ENCODE measurements around the gene MKLN1. TPM values are rescaled to one million over a fixed set of nuclear protein-coding genes. Genes with fewer than 3 reads are reported as not detected.
A peak's percentile ranks its signal among the peaks of the same experiment; 100 is the strongest.

Gene MKLN1
- total and polyA plus RNA-seq, 10 of the 15 experiments (the other 5 are each of a cell fraction or from before 2014, with no cell fraction given): 13.6 to 55.8 (median 29.3) TPM

- in situ Hi-C loops (cut with MboI) (no loop called here), intact Hi-C loops (cut with micrococcal nuclease; ENCODE audit: unreplicated experiment) (no loop called here)
- Histone ChIP-seq H3K4me2 (ENCODE audit: control insufficient read depth, insufficient read depth) (no peak overlapping the region), H3K27ac (ENCODE audit: control insufficient read depth, insufficient read depth) (no peak overlapping the region), H3K79me2 (ENCODE audit: control insufficient read depth, insufficient read depth, low read length) (no peaks in the 10 kb centered on the region), H3K36me3 (ENCODE audit: control insufficient read depth in 2 of 2, insufficient read depth in 2 of 2, low read length in 1 of 2) (no peaks in the 10 kb centered on the region; a peak in 1 of 4 replicates), H3K4me1 (ENCODE audit: control insufficient read depth, insufficient read depth, low read length) (peaks cover 6% of the 10 kb centered on the region; the same call in 1 of the 2 replicates), H3K9me3 (replicated peaks; ENCODE audit: control insufficient read depth, insufficient read depth, low read length) (no peaks in the 10 kb centered on the region), H3K4me3 (no peak overlapping the region), H3K9ac (ENCODE audit: control insufficient read depth, insufficient read depth, low read length) (no peak overlapping the region), H2AFZ (ENCODE audit: control insufficient read depth, low read depth, low read length) (no peak overlapping the region), H3K27me3 (replicated peaks in 1 of 2; ENCODE audit: control insufficient read depth in 2 of 2, insufficient read depth in 2 of 2, low read length in 1 of 2) (no peaks in the 10 kb centered on the region), H4K20me1 (ENCODE audit: control insufficient read depth, insufficient read depth) (no peaks in the 10 kb centered on the region)
- WGBS (ENCODE audit: insufficient coverage, insufficient replicate concordance, low lambda C conversion rate, missing lambda C conversion rate): 17% methylated on average over 3 of the region's 3 CpGs
- RAD21 ChIA-PET (ENCODE audit: unreplicated experiment): interaction anchor here (1.0 to 1.5 kb wide), 4 partner anchors 9 to 46 kb away, joined by 3 to 5 read pairs (median 3); no protein-coding TSS in a partner anchor
- TF ChIP-seq POLR2AphosphoS2 (IDR thresholded peaks at IDR 0.05; ENCODE audit: low read depth, low read length) (no peak), MLLT1 (IDR thresholded peaks at IDR 0.05) (peak; percentile 59; the same call in 1 of the 2 replicates), RUNX3 (IDR thresholded peaks at IDR 0.05; ENCODE audit: low read length) (peak; percentile 96), BHLHE40 (IDR thresholded peaks at IDR 0.05; ENCODE audit: borderline replicate concordance in 1 of 2, low read depth in 2 of 2, low read length in 1 of 2) (no peak), CBX5 (IDR thresholded peaks at IDR 0.05; ENCODE audit: low read depth) (peak; percentile 38; the same call in 1 of the 2 replicates), CBFB (IDR thresholded peaks at IDR 0.05; ENCODE audit: low read depth) (peak; percentile 71; the same call in 1 of the 2 replicates), PAX8 (IDR thresholded peaks at IDR 0.05) (no peak), PKNOX1 (IDR thresholded peaks at IDR 0.05) (peak; percentile 31; the same call in 1 of the 2 replicates)
- SMC1A ChIA-PET (ENCODE audit: uncharacterized antibody, unreplicated experiment): interaction anchor here (0.7 to 1.6 kb wide), 6 partner anchors 9 to 153 kb away, joined by 3 to 5 read pairs (median 3); no protein-coding TSS in a partner anchor
- no peak for DNase-seq (ENCODE audit: low read depth, low spot score)
- POLR2A ChIA-PET: no interaction called here
- FAIRE-seq: peak; percentile 80
- peak; percentile 81 for ATAC-seq
- BruUV-seq (replicated peaks): TSS peak; percentile 3
- CTCF ChIA-PET: interaction anchor here (1.1 to 4.3 kb wide), 6 partner anchors 9 to 45 kb away, joined by 3 to 44 read pairs (median 6); no protein-coding TSS in a partner anchor
These were observed 173.7 kb downstream of the MKLN1 start for GRCh38 chr7:131501422-131501821.

All from GM12878 (cell line).